Sigmoid colon (tissue), 7 donors: ENCODE measurements around the gene SMG5. TPM values are rescaled to one million over a fixed set of nuclear protein-coding genes. Genes with fewer than 3 reads are reported as not detected.

Source experiments
- DNase-seq: peaks from one replicate; pipeline ENCODE4 v3.0.0-alpha.2; 2019
- H3K27ac ChIP-seq, 4 donors: fragments of 200-600 bp; sonication (generic); one replicate each; pipeline ENCODE4 v1.5.1; 2016 to 2019; ENCODE audit warnings: mild to moderate bottlenecking in 1 of 4
- H3K27me3 ChIP-seq, 3 donors: fragments of 200-600 bp; sonication (generic); one replicate each; pipeline ENCODE4 v1.5.1; 2019; ENCODE audit warnings: mild to moderate bottlenecking in 1 of 3
- H3K36me3 ChIP-seq, 4 donors: fragments of 200-600 bp; sonication (generic); one replicate each; pipeline ENCODE4 v1.5.1; 2016 to 2019
- H3K4me1 ChIP-seq, 4 donors: fragments of 200-600 bp; sonication (generic); one replicate each; pipeline ENCODE4 v1.5.1; 2017 to 2019
- H3K4me3 ChIP-seq, 4 donors: fragments of 200-600 bp; sonication (generic); one replicate each; pipeline ENCODE4 v1.5.1; 2017 to 2019; ENCODE audit warnings: mild to moderate bottlenecking in 2 of 4, moderate library complexity in 1 of 4
- H3K9me3 ChIP-seq, 4 donors: fragments of 200-600 bp in 3 of 4; sonication (generic) in 3 of 4; one replicate each; pipeline versions ENCODE4 v1.5.1 to v1.6.1; 2013 to 2019
- EP300 ChIP-seq, 4 donors: sonication (generic); formaldehyde crosslinking; IDR thresholded peaks; one replicate each; pipeline ENCODE4 v1.6.1; 2017; ENCODE audit warnings: antibody characterized with exemption in 4 of 4
- POLR2A ChIP-seq, 2 donors: fragments of 450-650 bp; IDR thresholded peaks; one replicate each; pipeline ENCODE4 v1.6.1; 2016; ENCODE audit warnings: antibody characterized with exemption in 2 of 2, mild to moderate bottlenecking in 2 of 2, moderate library complexity in 2 of 2
- POLR2AphosphoS5 ChIP-seq, 4 donors: sonication (generic); formaldehyde crosslinking; IDR thresholded peaks; one replicate each; pipeline ENCODE4 v1.6.1; 2017; ENCODE audit warnings: antibody characterized with exemption in 4 of 4
- WGBS, 2 donors: extraction: QIAGEN DNeasy Blood & Tissue Kit; methylation state at CpG; one replicate each; pipeline ENCODE4 v1.1.7; 2013; 5-methylcytosine and 5-hydroxymethylcytosine counted together
- intact Hi-C: fragments of 100-400 bp; cut with DNase I; formaldehyde crosslinking; loops from one replicate; pipeline ENCODE4 v1.15.1; 2023
- polyA plus RNA-seq, 3 donors: library from polyadenylated mRNA; stranded (reverse); fragments of 200-250 nt; gene quantifications; one replicate each; pipeline ENCODE4 v1.2.3, GENCODE V29; 2013
- total RNA-seq, 4 donors: library from RNA; depleted of rRNA; stranded (reverse); fragments of >200 nt; gene quantifications; one replicate each; pipeline ENCODE4 v1.1.0, GENCODE V29; 2016
- TF ChIP-seq, protein P1 (sequence below), 4 experiments: fragments of 450-650 bp in 3 of 4; fragments of 200-600 bp in 1 of 4; IDR thresholded peaks; one replicate each; pipeline ENCODE4 v1.5.1; 2016 to 2019; ENCODE audit warnings: antibody characterized with exemption in 4 of 4, mild to moderate bottlenecking in 3 of 4, moderate library complexity in 2 of 4
- donor health status: healthy with polysubstance abuse.
- donor health status: Bipolar disorder and iron deficiency.
- donor health status: healthy.

Gene SMG5
- total and polyA plus RNA-seq, 7 donors: 25.2 to 78.2 (median 43.9) TPM

DNA sequence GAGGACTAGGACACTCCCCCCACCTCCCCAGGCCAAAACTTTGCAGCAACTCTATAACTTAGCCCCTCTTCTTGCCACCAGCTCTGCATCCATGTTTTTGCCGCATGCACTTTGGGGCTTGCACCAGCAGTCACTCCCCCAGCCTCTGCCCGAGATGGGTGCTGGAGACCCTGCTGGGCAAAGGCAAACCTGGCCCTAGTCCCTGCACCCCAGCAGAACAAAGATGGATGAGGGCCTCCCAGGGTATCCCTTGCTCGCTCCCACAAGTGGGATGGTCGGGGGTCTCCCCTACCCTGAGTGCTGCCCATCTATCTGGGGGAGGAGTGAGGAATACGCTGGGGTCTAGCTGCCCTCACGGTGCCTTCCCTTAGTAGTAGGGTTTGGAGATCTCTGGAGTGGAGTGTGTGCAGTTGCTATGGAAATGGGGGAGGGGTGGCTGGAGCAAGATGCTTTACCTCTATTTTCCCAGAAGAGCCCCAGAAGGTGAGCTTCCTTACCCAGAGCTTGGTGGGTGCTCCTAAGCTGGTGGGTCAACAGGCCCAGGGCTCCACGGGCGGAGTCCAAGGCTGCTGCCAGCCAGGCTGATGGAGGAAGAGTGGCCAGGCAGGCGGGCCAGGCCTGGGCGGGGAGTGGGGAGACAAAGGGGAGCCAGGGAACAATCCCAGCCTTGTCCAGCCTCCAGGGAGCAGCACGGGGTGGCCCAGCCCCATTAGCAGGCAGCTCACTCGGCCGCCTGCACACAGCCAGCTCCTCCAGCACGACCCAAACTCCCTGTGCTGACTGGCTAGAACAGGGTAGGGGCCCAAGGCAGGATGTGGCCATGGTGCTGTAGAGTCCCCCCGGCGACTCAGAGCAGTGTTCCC is 34.9 kb downstream of the SMG5 start, which contains the start of gene PAQR6:
Gene PAQR6, minus strand, starts transcription at position 597 of the 863 bp plus-strand sequence. CDS start 1,325 bp downstream, outside the sequence.
- Histone ChIP-seq H3K27me3 (peaks cover 15 to 35% (median 18%) of the 10 kb centered on the region in 3 donors), H3K36me3 (peaks cover 26 to 37% (median 32%) of the 10 kb centered on the region in 4 donors), H3K4me3 (no peak within 1 kb of the TSS), H3K27ac (peak within 1 kb of the TSS in 1 of 4 donors; percentile 6), H3K4me1 (peaks cover 0 to 26% (median 23%) of the 10 kb centered on the region in 4 donors), H3K9me3 (no peaks in the 10 kb centered on the region)
- peak; percentile 71 for DNase-seq
- TF ChIP-seq POLR2AphosphoS5 (IDR thresholded peaks at IDR 0.05): peak in 2 of 4 donors; percentile 28
- no peak for TF ChIP-seq POLR2A (IDR thresholded peaks at IDR 0.05)
- WGBS, 2 donors: 28 to 65% methylated on average over 16 of the region's 16 CpGs
- intact Hi-C loops: no loop called here

DNA sequence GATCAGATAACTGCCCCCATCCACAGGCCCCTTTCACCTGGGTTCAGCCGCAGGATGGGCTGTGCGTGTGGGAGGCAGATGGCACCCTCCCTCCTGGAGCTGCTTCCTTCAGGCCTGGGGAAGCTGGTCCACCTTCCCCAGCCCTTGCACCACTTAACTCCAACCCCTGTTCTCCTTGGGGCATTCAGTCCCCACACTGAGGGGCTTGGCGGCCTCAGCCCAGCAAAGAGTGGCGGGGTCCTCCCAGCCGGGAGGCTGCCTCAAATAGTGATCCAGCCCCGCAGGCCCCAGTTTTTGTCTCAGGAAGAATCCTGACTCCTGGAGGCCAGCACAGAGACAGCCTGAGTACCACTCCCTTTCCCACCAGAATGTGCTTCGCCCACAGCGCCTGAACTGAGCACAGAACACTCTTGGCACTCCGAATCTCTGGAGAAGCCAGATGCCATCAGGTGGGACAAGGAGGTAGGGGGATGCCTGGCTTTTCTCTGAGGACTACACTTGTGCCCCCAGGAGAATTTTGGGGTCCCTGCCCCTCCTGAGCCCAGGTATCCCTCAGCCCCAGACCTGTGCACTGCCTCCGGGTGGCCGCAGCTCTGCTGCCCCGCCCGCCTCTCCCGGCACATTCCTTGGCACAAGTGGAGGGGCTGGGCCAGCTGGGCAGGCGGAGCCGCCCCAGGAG is 35.7 kb downstream of the SMG5 start:
- intact Hi-C loops: no loop called here
- WGBS, 2 donors: 27 to 56% methylated on average over 16 of the region's 16 CpGs
- Histone ChIP-seq H3K27me3 (peaks cover 15 to 35% (median 18%) of the 10 kb centered on the region in 3 donors), H3K4me1 (peaks cover 0 to 26% (median 23%) of the 10 kb centered on the region in 4 donors), H3K27ac (no peak overlapping the region), H3K9me3 (no peaks in the 10 kb centered on the region), H3K4me3 (no peak overlapping the region), H3K36me3 (peaks cover 19 to 29% (median 25%) of the 10 kb centered on the region in 4 donors)
- peak; percentile 74 for DNase-seq
- TF ChIP-seq EP300 (IDR thresholded peaks at IDR 0.05): no peak
- TF ChIP-seq, protein P1, sequence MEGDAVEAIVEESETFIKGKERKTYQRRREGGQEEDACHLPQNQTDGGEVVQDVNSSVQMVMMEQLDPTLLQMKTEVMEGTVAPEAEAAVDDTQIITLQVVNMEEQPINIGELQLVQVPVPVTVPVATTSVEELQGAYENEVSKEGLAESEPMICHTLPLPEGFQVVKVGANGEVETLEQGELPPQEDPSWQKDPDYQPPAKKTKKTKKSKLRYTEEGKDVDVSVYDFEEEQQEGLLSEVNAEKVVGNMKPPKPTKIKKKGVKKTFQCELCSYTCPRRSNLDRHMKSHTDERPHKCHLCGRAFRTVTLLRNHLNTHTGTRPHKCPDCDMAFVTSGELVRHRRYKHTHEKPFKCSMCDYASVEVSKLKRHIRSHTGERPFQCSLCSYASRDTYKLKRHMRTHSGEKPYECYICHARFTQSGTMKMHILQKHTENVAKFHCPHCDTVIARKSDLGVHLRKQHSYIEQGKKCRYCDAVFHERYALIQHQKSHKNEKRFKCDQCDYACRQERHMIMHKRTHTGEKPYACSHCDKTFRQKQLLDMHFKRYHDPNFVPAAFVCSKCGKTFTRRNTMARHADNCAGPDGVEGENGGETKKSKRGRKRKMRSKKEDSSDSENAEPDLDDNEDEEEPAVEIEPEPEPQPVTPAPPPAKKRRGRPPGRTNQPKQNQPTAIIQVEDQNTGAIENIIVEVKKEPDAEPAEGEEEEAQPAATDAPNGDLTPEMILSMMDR (IDR thresholded peaks at IDR 0.05): no peak
- peak in 2 of 4 donors; percentile 13 to 26 for TF ChIP-seq POLR2AphosphoS5 (IDR thresholded peaks at IDR 0.05)
- no peak for TF ChIP-seq POLR2A (IDR thresholded peaks at IDR 0.05)

DNA sequence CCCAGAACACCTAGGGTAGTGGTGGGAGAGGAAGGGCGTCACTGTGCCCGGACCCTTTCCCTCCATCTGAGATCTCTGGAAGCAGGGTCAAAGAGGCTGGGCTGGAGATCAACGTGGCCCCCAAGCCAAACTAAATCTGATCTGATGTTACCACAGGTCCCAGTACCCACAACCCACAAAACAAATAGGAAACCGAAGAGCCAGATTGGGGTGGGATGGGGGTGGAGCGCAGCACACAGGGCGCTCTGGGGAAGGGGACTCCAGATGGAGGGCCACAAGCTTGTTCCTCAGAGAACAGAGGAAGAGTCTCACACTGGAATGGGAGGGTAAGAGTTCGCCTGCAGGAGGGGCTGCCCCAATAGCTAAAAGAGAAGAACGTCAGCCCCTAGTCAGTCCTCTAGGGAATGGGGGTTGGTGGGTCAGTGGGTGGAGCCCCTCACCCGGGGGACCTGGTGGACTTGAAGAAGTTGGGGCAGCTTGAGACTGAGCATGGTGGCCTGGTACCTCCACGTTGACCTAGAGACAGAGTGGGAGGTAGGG is 36.3 kb downstream of the SMG5 start:
- DNase-seq: no peak
- Histone ChIP-seq H3K9me3 (no peaks in the 10 kb centered on the region), H3K27me3 (peaks cover 15 to 35% (median 18%) of the 10 kb centered on the region in 3 donors), H3K4me1 (peaks cover 0 to 26% (median 23%) of the 10 kb centered on the region in 4 donors), H3K27ac (no peak overlapping the region), H3K4me3 (no peak overlapping the region), H3K36me3 (peaks cover 14 to 27% (median 19%) of the 10 kb centered on the region in 4 donors)
- 46 to 53% methylated on average over 10 of the region's 10 CpGs for WGBS, 2 donors
- TF ChIP-seq, protein P1 (IDR thresholded peaks at IDR 0.05): no peak
- TF ChIP-seq EP300 (IDR thresholded peaks at IDR 0.05) (no peak), POLR2A (IDR thresholded peaks at IDR 0.05) (no peak), POLR2AphosphoS5 (IDR thresholded peaks at IDR 0.05) (no peak)
- intact Hi-C loops: no loop called here

DNA sequence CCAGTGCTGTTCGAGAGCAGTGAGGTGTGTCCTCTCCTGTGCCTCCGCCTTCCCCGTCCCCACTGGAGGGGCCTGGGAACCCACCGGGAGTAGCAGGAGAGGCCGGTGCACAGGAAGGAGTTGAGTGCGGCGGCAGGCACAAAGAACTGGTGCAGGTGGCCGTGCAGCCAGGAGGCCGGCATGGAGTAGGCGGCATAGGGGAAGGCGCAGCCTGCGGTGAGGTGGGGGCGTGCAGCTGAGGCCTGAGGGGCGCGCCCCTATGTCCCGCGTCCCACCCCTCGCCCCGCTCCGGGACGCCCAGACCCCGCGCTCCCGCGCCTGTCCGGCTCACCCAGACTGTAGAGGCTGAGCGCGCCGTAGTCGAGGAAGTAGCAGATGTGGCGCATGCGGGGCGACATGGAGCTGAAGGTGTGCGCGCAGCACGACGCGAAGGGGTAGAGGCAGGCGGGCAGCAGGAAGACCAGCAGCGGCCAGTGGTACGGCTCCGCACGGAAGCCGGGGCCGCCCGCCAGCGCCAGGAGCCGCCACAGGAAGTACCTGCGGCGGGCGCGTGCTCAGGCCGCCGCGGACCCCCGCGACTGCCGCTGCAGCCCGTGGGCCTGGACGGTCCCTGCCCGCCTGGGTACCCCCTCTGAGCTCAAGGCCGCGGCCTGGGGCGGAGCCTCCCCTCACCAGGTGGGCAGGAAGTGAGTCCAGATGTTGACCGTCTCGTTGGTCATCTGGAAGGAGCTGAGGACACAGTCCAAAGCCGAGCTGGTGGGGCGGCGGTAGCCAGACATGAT is 37.0 kb downstream of the SMG5 start:
- H3K4me1 ChIP-seq: peaks cover 0 to 26% (median 23%) of the 10 kb centered on the region in 4 donors
- no peaks in the 10 kb centered on the region for H3K9me3 ChIP-seq
- no peak for DNase-seq
- WGBS, 2 donors: 1 to 5% methylated on average over 69 of the region's 69 CpGs
- peaks cover 15 to 35% (median 18%) of the 10 kb centered on the region in 3 donors for H3K27me3 ChIP-seq
- intact Hi-C loops: no loop called here
- no peak overlapping the region for H3K27ac ChIP-seq
- peaks cover 7 to 27% (median 12%) of the 10 kb centered on the region in 4 donors for H3K36me3 ChIP-seq
- peak overlapping the region in 3 of 4 donors; percentile 3 to 30 (median 16) for H3K4me3 ChIP-seq
- TF ChIP-seq POLR2AphosphoS5 (IDR thresholded peaks at IDR 0.05) (peak in 1 of 4 donors; percentile 33), EP300 (IDR thresholded peaks at IDR 0.05) (no peak), POLR2A (IDR thresholded peaks at IDR 0.05) (no peak)
- TF ChIP-seq, protein P1 (IDR thresholded peaks at IDR 0.05): no peak
